GM08714 (cell line): ENCODE measurements around the gene OR2L8.

Source experiments
- H3K4me3 ChIP-seq: fragments of 200-500 bp; sonication (Bioruptor generic); 2 replicates; pipeline ENCODE4 v1.5.1; 2014; ENCODE audit warnings: mild to moderate bottlenecking, low read length, inconsistent platforms
- ZNF274 ChIP-seq: IDR thresholded peaks from 2 replicates; pipeline ENCODE4 v1.6.1; 2012; ENCODE audit warnings: mild to moderate bottlenecking, low read depth, low read length

The OR2L8 gene

GRCh38 chr1:247948558-247948957, at the start of gene OR2L8:
Gene OR2L8 (plus strand): TSS chr1:247948858. CDS start chr1:247948858, 0 bp downstream.
- TF ChIP-seq ZNF274: no peak
- no peak within 1 kb of the TSS for H3K4me3 ChIP-seq

- H3K4me3 ChIP-seq: no peak overlapping the region
Observed at GRCh38 chr1:247904122-247904521, 44.5 kb upstream of the OR2L8 start.

GRCh38 chr1:247905181-247905580, 43.5 kb upstream of the OR2L8 start:
- no peak for TF ChIP-seq ZNF274
- H3K4me3 ChIP-seq: no peak overlapping the region

More at GRCh38 chr1:247904122-247904521, 44.5 kb upstream of the OR2L8 start:
- no peak for TF ChIP-seq ZNF274

GRCh38 chr1:247905910-247906503, 42.7 kb upstream of the OR2L8 start:
- H3K4me3 ChIP-seq: no peak overlapping the region
- TF ChIP-seq ZNF274: no peak

GRCh38 chr1:247906504-247907047, 42.1 kb upstream of the OR2L8 start:
- no peak for TF ChIP-seq ZNF274
- H3K4me3 ChIP-seq: no peak overlapping the region

- H3K4me3 ChIP-seq: no peak overlapping the region
Observed at GRCh38 chr1:247908766-247909165, 39.9 kb upstream of the OR2L8 start.

GRCh38 chr1:247913786-247914185, 34.9 kb upstream of the OR2L8 start:
- TF ChIP-seq ZNF274: no peak
- no peak overlapping the region for H3K4me3 ChIP-seq

More at GRCh38 chr1:247908766-247909165, 39.9 kb upstream of the OR2L8 start:
- TF ChIP-seq ZNF274: no peak

GRCh38 chr1:247914941-247915662, 33.6 kb upstream of the OR2L8 start:
- no peak overlapping the region for H3K4me3 ChIP-seq
- TF ChIP-seq ZNF274: no peak

GRCh38 chr1:247919952-247920351, 28.7 kb upstream of the OR2L8 start, which contains the start of gene OR2T8:
Gene OR2T8 (plus strand): TSS chr1:247920252. CDS start chr1:247921018, 766 bp downstream.
- H3K4me3 ChIP-seq: no peak within 1 kb of the TSS
- TF ChIP-seq ZNF274: no peak

- TF ChIP-seq ZNF274: no peak
- no peak overlapping the region for H3K4me3 ChIP-seq
Observed at GRCh38 chr1:247923941-247924340, 24.7 kb upstream of the OR2L8 start.

- no peak for TF ChIP-seq ZNF274
- H3K4me3 ChIP-seq: no peak within 1 kb of the TSS
Observed at GRCh38 chr1:247924868-247925267, 23.8 kb upstream of the OR2L8 start, which contains the start of gene OR2AJ1. Gene OR2AJ1 (plus strand): TSS chr1:247924889. CDS start chr1:247933769, 8,880 bp downstream.

GRCh38 chr1:247933989-247934388, 14.7 kb upstream of the OR2L8 start:
- TF ChIP-seq ZNF274: no peak
- H3K4me3 ChIP-seq: no peak overlapping the region

GRCh38 chr1:247935781-247936180, 12.9 kb upstream of the OR2L8 start:
- no peak for TF ChIP-seq ZNF274
- no peak overlapping the region for H3K4me3 ChIP-seq

GRCh38 chr1:247936415-247936814, 12.2 kb upstream of the OR2L8 start:
- H3K4me3 ChIP-seq: no peak overlapping the region
- no peak for TF ChIP-seq ZNF274

GRCh38 chr1:247936965-247937734, 11.5 kb upstream of the OR2L8 start:
- peak overlapping the region; percentile 35; the same call in 1 of the 2 replicates for H3K4me3 ChIP-seq
